HG02884 (cell line): ENCODE results near the gene ACE.

ENCODE experiments used
- ATAC-seq: cut with Tn5 transposase; IDR thresholded peaks from one replicate; pipeline ENCODE4 v1.9.1; 2021; ENCODE audit warnings: mild to moderate bottlenecking, moderate library complexity; ENCODE audit not compliant: unreplicated experiment

ACE gene

DNA sequence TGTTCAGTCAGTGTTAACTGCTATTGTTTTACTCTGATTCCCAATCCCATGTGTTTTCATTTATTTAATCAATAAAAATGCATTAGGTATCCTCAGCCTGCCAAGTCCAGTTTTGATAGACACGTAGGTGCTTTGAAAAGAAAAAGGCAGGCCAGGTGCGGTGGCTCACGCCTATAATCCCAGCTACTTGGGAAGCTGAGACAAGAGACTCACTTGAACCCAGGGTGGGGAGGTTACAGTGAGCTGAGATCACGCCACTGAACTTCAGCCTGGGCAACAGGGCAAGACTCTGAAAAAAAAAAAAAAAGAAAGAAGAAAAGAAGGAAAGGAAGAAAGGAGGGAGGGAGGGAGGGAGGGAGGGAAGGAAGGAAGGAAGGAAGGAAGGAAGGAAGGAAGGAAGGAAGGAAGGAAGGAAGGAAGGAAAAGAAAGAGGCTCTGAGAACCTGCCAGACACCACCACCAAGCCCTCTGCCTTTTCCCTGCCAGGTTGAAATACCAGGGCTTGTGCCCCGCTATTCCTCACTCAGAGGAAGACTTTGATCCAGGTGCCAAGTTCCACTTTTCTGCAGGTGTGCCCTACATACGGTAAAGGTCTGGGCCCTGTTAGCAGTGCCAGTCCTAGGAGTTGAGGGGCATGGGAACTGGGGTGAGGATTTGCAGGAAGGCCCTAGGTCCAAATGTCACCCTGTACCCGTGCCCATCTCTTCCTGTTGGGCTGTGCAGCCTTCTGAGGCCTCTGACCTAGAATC is 36.2 kb downstream of the ACE start:
- ATAC-seq: no peak

DNA sequence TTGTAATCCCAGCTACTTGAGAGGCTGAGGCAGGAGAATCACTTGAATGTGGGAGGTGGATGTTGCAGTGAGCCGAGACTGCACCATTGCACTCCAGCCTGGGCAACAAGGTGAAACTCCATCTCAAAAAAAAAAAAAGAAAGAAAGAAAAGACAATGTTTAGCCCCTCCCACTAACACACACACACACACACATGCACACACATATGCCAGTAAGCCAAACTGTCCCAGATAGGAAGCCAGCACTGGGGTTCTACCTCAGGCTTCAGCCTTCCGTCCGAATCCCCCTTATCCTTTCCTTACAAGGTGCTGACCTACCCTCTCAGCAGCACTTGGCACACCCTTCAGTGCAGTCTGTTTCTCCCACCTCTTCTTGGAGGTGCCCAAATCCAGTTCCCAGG is 37.6 kb downstream of the ACE start:
- no peak for ATAC-seq

DNA sequence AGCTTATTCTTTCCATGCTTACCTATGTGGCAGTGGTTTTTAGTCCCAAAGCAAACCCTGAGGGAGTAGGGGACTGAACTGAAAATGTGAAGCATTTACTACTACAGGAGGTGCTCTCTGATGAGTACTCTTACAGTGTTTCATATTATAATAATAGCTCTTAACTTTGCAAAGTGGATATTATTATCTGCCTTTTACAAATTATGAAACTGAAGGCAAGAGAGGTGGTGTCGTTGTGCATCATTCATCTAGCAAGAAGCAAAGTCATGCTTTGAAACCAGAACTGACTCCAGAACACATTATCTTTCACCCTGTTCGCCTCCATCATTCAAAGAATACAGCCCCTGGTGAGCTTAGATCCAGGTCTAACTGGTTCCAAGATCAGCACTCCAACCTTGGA is 38.1 kb downstream of the ACE start:
- no peak for ATAC-seq

DNA sequence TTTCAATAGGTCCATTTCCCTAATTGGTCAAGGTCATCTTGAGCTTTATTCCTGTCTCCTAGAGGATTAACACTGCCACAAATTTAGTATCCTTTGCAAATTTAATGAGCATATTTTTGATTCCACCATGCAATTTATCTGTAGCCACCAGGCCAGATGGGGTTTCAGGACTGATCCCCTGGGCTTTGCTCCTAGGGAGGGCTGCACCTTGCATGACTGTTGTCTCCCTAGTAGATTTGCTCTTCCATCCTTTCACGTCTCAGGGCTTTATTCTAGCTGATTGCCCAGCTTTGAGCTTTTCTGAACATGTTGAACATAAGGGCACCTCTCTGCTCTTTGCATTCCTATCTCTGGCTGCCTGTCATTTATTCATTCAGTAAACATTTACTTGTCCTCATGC is 38.6 kb downstream of the ACE start:
- ATAC-seq: no peak

DNA sequence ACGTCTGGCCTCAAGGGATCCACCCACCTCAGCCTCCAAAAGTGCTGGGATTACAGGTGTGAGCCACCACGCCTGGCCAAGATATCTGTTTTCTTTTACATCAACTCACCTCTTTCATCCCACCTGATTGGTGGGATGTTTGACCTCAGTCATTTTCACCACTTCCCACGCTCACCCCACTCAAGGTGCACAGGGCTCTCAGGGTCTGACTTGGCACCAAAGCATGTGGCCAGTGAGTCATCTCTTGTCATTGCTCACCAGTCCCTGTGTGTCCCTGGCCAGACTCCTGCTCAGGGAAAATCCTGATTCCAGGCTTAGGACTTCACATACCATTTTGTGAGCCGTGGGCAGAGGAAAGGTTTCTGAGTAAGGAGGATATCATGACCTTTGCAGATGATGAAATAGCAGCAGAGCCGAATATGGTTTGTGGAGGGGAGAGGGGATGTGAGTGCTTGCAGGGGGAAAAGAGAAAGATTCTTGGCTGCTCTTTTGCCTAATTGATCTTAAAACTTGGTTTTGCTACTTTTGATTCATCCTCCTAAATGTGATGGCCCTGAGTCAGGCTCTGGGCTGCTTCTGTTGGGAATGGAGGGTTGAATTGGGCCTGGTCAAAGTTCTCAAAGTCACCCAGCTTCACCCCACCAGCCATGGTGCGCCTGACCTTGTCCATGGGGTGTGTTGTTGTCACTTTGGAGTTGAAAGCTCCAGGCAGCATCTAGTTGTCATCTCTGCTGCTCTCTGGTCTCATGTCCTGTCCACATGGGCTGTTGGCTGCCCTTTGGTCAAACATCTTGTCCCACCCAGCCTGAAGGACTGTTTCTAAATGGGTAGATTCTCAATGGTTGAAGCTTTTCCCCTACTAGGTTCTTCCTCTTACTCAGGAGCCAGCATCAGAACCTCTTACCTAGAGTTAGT is 40.3 kb downstream of the ACE start:
- no peak for ATAC-seq

DNA sequence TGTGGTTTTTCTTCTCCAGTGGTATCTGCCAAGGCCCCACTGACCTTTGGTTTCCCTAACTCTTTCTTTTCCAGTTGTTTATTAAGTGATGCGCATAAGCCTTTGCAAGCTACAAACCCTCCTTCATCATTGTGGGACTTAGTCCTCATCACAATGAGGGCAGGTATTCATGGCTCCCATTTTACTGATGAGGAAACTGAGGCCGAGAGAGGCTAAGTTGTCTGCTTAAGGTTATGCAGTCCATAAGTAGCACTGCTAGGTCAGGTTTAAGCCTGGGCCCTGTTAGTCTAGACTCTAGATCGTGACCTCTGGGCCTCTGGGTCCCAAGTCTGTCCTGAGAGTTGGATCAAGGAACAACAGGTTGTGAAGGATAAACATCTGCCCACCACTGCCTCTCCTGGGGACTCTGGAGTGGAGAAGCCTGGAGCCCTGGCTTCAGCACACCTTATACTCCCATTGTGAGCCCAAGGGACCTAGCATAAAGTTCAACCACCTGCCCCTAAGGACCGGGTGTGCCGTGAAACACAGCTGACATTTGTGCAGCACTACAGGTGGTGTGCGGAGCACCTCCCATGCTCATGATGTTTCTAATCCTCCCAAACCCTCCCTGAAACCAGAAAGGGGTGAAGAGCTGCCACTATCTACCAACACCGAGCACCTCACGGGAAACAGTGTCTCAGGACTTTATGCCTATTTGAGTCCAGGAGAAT is 41.1 kb downstream of the ACE start:
- ATAC-seq: no peak

DNA sequence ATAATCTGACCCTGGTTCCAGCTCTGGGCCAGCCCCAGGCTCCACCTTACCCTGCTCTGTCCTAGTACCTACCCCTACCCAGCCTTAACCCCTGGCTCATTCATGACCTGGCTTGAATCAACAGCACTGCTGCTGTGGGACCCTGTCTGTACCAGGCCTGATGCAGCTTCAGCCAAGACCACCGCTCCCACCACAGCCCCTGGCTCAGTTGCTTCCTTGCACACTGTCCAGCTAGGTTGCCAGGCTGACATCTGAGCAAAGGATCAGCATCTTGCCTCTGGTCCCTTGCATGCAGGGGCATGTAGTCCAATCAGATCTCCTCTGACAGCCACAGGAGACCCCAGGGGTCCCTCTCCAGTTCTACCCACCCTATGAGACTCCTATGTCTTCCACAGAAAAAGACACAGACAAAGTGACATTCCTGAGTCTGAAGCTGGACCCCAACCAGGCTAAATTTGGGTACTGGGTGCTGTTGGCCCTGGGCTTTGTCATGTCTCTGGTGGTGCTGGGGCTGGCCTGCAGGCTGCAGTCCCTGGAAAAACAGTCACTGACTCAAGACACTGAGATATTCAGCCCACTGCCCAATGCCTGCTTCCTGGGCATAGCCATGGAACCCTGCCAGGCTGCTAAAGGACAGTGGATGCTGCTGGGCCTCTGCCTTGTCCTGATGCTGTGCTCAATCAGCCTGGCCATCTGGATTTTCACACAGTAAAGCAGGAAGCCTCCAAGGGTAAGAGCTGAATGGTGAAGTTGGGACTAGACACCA is 42.4 kb downstream of the ACE start:
- ATAC-seq: no peak

DNA sequence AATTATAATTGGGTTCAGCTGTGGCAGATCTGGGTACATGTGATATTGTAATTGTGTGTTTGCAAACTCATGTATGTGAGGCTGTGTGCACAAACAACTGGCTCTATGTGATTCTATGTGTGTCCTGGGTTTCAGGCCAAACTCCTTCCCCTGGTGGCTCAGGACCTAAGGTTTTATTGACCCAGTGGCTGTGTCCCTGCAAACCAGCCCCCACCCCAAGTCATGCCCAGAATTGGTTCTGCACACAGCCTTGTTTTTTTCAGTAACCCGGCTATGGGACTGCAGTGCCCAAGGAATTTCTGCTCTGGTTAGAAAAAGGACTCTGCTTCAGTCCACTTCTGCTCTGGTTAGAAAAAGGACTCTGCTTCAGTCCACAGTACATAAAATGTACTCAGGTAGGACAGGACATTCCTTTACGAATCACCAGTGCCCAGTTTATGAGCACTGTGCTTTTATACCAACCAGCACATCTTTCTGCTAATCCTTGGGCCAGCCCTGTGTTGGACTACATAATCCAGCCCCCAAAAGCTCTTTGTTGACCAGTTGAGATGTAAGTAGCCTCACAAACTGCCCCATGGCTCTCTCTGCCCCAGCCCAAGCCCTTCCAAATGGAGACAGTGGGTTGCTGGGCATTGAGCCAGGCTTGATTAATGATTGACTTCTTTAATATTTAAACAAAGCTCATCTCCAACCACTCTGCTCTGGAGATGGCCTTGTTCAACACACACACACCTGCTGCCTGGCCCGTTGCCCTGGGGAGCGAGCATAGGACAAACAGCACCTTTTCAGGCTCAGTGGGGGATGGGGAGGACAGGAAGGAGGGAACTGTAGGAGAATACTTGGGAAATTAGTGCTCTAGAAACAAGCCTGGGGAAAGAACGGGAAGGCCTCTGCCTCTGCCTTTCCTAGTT is 43.4 kb downstream of the ACE start:
- ATAC-seq: no peak

DNA sequence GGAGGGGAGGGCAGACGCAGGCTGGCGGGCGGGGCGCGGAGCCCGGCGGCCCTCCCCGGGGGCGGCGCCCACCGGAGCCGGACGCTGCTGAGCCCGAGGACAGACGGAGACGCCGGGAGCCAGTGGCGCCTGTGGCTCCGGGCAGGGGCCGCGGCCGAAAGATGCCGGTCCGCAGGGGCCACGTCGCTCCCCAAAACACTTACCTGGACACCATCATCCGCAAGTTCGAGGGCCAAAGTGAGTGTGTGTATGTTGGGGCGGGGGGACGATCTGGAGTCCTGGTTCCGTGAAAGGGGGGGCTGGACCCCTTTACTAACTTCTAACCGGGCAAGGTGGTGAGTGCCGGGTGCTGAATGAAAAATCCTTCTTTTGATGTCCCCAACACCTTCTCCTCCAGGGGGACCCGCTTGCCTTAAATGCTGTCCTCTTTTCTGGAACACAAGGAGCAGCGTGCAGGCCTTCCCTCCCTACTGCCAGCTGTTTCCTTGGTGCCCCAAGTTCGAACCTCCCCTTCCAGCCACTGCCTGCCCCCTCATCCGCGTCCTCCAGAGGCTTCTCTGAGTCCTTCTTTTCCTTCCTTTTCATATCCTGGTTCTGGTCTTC is 46.5 kb downstream of the ACE start, which contains the start of gene KCNH6:
TSS of gene KCNH6 (plus strand) at position 106 of the 603 bp plus-strand sequence. CDS start at position 162, 56 bp downstream.
- no peak for ATAC-seq

DNA sequence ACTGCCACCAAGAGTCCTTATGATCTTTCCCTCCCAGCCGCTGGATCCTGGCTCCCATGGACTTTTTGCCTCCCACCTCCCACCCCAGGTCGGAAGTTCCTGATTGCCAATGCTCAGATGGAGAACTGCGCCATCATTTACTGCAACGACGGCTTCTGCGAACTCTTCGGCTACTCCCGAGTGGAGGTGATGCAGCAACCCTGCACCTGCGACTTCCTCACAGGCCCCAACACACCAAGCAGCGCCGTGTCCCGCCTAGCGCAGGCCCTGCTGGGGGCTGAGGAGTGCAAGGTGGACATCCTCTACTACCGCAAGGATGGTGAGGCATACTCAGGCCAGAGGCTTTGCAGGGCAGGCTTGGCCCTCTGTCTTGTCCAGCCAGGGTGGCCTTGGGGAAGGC is 47.2 kb downstream of the ACE start:
- ATAC-seq: no peak

DNA sequence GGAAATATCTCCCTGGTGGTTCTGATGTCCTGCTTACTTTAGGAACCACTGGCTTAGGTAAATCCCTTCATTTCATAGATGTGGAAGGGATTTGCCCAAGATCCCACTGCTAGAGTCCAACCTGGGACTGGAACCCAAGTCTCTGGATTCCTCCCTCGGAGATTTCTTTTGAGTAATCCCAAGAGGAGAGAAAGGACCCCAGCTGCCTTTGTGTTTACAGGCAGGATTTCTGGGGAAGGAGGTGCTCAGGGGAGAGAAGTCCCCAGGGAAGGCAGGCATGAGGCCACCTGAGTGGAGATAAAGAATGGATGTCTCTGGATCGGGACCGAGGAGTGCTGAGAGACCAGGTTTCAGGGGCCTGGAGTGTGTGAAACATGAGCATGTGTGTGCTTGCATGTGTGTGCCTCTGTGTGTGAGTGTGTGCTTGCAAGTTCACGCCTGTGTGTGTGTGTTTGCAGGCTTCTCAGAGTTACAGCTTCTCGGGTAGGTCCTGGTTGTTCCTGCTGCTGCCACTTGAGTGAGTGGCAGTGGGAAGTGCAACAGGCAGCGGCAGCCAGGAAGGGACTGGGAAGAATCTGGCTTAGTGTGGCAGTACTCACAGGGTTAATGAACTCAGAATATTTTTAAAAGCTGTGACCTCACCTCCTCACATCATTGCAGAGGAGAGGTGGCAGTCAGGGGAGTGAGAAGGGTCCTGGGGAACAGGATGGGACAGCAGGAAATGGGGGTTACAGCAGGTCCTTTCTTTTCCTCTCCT is 48.5 kb downstream of the ACE start:
- ATAC-seq: no peak

DNA sequence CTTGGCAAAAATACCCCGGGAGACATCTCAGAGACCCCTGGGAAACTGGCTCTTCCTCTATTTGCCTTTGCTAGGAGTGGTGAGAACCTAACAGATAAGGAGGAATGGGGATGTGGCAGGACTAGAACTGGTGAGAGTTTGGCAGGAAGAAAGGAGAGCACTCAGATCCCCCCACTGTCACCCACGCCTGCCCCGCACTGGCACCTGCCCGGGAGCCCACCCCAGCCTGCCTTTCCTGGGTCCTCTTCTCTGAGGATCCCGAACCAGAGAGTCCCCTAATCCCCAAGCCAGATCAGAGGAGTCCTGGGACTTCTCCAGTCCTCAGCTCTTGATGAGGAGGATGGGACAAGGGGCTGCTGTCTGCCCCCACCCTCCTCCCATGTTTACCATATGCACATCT is 50.0 kb downstream of the ACE start:
- no peak for ATAC-seq

DNA sequence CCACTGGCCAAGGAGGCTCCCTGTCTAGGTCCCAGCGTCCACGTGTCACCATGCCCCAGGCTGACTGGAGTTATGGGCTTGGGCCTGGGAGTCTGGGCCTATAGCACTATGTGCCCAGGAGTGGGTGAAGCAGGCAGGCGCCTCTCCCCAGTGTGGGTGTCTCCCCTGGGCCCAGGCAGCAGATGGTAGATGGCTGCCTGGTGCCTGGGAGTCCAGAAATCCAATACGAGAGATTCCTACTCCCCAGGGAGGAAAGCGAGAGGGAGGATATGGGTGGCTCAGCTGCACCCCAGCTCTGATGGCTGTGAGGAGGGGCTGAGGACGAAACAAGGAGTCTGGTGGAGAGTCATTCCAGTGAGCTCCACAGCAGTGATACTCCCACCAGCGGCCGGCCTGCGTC is 51.3 kb downstream of the ACE start:
- no peak for ATAC-seq

DNA sequence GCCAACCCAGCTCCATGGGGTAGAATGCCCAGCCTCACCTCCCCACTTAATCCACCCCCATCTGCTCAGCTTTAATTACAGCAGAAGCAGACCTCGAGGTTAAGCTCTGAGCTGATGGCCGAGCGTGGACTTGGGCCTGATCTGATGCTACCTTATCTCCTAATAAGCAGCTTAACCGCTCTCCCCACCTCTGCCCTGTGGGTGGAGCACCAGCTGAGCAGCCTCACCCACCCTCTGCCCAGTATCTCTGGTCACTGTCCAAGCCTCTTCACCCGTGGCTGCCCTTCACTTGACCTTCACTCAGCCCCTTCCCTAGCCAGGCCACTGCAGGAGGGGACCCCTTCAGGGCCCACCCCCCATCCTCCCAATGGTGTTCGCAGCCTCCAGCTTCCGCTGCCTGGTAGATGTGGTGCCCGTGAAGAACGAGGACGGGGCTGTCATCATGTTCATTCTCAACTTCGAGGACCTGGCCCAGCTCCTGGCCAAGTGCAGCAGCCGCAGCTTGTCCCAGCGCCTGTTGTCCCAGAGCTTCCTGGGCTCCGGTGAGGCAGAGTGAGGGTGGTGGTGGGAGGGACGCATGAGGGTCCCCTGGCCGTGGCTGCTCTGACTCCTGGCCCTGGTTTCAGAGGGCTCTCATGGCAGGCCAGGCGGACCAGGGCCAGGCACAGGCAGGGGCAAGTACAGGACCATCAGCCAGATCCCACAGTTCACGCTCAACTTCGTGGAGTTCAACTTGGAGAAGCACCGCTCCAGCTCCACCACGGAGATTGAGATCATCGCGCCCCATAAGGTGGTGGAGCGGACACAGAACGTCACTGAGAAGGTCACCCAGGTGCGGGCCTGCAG is 53.1 kb downstream of the ACE start:
- no peak for ATAC-seq

DNA sequence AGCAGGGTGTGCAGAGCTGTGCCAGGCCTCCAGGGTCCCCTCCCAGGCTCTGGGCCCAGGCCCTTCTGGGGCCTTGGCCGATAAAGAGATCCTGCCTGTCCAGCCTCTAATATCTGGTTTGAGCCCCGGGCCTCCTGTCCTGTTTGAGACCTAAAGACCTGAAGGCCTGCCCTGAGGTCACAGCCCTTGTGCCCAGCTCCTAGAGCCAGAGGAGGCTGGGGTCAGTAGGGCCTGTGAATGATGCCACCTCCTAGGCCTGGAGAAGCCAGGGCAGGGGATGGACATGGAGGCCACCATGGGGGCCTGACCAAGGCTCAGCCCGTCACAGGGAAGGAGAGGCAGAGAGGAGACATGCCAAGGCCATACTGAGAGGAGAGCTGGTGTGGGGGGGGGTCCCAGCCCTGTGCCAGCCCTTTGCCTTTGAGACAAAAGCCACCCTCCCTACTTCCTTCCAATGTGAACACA is 53.7 kb downstream of the ACE start:
- ATAC-seq: no peak

DNA sequence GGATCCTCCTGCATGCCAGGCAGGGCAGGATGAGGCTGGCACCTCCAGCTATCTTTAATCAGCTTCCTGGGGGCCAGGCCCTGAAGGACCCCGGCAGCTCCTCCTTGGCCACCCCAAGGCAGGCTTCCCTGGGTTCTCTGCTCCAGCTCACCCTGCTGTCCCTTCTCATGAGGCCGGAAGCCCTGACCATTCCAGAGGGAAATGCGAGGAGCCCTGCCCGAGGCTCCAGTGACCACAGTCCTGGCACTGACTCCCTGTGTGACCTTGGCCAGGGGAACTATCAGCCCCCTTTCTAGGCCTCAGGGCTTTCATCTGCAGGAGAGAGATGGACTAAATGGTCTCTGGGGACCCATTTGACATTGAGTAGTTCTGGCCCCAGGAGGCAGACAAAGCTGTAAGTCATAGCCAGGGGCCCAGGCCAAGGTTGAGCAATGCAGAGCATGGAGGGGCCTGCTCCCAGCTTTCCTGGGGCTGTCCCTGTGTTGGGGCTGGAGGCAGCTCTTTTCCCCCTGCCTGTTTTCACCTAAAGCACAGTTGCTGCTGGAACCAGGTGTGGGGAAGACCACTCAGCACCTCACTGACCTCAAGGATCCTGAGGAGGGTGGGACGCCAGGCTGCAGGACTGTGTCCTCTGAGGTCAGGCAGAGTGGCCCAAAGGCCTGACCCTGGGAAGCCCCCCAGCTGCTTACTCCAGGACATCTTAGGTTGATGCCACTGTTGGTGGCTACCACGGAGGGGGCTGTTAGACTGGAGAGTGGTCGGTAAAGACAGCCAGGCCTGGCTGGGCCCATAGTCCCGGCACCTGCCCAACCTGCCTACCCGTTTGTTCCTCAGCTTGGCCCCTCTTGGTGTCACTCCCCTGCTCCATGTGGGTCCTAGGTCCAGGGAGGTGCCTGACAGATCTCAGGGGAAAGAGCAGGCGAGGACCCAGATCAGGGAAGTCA is 54.4 kb downstream of the ACE start:
- ATAC-seq: no peak
